COLO829 (cell line): Measurements from ENCODE around the gene COPS7A.

ENCODE experiments used
- DNase-seq: peaks from one replicate; pipeline ENCODE4 v3.0.0; 2012; ENCODE audit warnings: low spot score

COPS7A gene

GRCh38 chr12:6723607-6724408 is at the start of gene COPS7A:
Gene COPS7A, plus strand, starts transcription at chr12:6724046. Its CDS starts 611 bp downstream, at chr12:6724657.
- DNase-seq: peak; percentile 98

GRCh38 chr12:6676962-6677361 is 46.9 kb upstream of the COPS7A start:
- DNase-seq: no peak

- peak; percentile 47 for DNase-seq
These were observed 39.2 kb upstream of the COPS7A start for GRCh38 chr12:6684609-6685008.

GRCh38 chr12:6685814-6686213 is 38.0 kb upstream of the COPS7A start:
- no peak for DNase-seq

GRCh38 chr12:6688543-6688998 is 35.3 kb upstream of the COPS7A start:
- no peak for DNase-seq

- peak; percentile 97 for DNase-seq
These were observed 34.6 kb upstream of the COPS7A start, which contains the start of gene ZNF384 for GRCh38 chr12:6688999-6689882. Gene ZNF384, minus strand, starts transcription at chr12:6689375. Its CDS starts 9,855 bp downstream, at chr12:6679520.

- no peak for DNase-seq
These were observed 32.4 kb upstream of the COPS7A start for GRCh38 chr12:6691473-6691872.

- DNase-seq: no peak
These were observed 31.0 kb upstream of the COPS7A start for GRCh38 chr12:6692888-6693287.

GRCh38 chr12:6693832-6694355 is 30.0 kb upstream of the COPS7A start:
- no peak for DNase-seq

- DNase-seq: no peak
These were observed 29.1 kb upstream of the COPS7A start for GRCh38 chr12:6694701-6695100.

- no peak for DNase-seq
These were observed 28.4 kb upstream of the COPS7A start for GRCh38 chr12:6695313-6696045.

GRCh38 chr12:6696690-6697583 is 26.9 kb upstream of the COPS7A start:
- no peak for DNase-seq

- DNase-seq: peak; percentile 67
These were observed 26.1 kb upstream of the COPS7A start for GRCh38 chr12:6697584-6698351.

- no peak for DNase-seq
These were observed 25.3 kb upstream of the COPS7A start for GRCh38 chr12:6698352-6699046.

GRCh38 chr12:6699259-6699988 is 24.4 kb upstream of the COPS7A start:
- no peak for DNase-seq

GRCh38 chr12:6699989-6700645 is 23.7 kb upstream of the COPS7A start:
- no peak for DNase-seq

GRCh38 chr12:6700646-6701051 is 23.2 kb upstream of the COPS7A start, which contains the start of gene PIANP:
Gene PIANP, minus strand, starts transcription at chr12:6700815. Its CDS starts 2,754 bp downstream, at chr12:6698061.
- DNase-seq: no peak
